HG03135 (cell line): ENCODE measurements around the gene MYRF.

ENCODE experiments used
- ATAC-seq: cut with Tn5 transposase; IDR thresholded peaks from one replicate; pipeline ENCODE4 v1.9.1; 2021; ENCODE audit warnings: mild to moderate bottlenecking, moderate library complexity; ENCODE audit not compliant: unreplicated experiment

Gene MYRF

DNA sequence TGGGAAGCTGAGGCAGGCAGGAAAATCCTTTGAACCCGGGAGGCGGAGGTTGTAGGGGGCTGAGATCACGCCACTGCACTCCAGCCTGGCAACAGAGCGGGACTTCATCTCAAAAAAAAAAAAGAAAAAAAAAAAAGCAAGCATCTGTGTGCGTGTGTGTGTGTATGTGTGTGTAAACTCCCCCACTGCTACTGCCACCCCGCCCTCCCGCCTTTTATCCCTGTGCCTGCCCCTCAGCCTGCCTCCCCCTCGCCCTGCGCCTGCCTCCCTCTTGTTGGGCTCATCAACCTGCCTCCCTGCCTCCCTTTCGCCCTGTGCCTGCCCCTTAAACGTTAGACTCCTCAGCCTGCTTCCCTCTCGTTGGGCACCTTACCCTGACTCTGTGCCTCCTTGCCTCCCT, 22.0 kb downstream of the MYRF start:
- no peak for ATAC-seq

DNA sequence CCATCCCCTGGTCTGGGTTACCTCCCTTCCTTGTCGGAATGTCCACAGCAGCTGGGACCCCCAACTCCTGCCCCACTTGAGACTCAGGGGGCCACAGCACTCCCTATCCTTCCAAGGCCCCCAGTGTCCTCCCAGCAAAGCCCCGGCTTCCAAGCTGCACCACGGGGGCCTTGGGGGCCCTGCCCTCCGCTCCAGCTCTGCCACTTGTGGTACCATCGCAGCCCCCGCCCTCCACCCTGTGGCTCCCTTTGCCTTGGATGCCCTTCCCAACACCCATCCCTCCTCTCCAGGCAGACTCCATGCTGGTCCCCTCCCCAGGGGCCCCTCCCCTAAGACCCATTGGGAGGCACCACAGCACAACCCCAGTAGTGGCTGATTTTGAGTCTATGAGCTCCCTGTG, 22.7 kb downstream of the MYRF start:
- ATAC-seq, result no peak

DNA sequence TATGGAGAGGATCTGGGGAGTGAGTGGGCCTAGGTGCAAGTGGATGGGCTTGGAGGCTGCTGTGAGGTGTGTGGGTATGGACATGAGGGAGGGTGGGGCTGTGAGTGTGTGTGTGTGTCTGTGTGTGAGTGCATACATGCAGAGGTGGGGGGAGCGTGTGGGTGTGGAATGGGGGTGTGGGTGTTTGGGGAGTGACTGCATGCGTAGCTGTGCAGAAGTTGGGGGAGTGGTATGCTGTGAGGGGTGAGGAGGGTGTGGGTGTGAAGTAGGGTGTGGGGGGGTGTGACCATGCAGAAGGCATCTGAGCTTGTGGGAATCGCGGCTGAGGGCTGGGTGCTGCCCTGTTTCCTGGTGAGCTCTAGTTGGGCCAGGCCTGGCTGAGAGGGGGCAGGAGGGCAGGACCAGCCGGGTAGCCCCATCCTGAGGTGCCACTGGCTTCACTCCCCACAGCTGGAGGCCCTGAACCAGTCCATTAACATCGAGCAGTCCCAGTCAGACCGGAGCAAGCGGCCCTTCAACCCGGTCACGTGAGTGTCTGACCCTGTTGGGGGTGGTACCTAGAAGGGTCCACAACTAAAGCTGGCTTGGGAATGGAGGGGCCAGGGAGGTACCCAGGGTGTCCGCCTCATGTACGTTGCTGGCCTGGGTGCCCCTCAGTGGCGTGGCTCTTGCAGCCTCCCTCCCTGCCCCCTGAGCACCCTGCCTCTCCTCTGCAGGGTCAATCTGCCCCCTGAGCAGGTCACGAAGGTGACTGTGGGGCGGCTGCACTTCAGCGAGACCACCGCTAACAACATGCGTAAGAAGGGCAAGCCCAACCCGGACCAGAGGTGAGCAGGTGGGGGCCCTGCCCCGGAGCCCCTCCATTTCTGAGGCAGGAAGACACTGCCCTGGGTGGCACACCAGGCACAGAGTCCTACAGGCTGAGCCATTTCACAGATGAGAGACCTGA, 23.4 kb downstream of the MYRF start:
- no peak for ATAC-seq

DNA sequence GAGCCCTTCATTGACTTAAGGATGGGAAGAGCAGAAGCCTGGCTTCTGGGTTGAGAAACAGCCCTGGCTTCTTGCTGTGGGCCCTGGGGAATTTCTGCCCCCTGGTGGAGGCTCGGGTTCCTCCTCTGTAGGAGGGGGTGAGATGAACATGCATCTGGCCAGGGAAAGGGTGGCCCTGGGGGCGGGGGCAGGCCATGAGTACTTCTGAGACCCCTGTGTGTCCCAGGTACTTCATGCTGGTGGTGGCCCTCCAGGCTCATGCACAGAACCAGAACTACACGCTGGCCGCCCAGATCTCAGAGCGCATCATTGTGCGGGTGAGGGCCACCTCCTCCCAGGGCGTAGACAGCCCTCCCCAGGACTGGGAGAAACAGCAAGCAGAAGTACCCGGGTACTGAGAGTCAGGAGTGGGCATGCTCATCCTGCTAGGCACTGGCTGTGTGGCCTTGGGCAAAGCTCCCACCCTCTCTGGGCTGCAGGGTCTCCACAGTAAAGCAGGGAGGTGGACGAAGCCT, 24.2 kb downstream of the MYRF start:
- ATAC-seq, result peak; percentile 49

DNA sequence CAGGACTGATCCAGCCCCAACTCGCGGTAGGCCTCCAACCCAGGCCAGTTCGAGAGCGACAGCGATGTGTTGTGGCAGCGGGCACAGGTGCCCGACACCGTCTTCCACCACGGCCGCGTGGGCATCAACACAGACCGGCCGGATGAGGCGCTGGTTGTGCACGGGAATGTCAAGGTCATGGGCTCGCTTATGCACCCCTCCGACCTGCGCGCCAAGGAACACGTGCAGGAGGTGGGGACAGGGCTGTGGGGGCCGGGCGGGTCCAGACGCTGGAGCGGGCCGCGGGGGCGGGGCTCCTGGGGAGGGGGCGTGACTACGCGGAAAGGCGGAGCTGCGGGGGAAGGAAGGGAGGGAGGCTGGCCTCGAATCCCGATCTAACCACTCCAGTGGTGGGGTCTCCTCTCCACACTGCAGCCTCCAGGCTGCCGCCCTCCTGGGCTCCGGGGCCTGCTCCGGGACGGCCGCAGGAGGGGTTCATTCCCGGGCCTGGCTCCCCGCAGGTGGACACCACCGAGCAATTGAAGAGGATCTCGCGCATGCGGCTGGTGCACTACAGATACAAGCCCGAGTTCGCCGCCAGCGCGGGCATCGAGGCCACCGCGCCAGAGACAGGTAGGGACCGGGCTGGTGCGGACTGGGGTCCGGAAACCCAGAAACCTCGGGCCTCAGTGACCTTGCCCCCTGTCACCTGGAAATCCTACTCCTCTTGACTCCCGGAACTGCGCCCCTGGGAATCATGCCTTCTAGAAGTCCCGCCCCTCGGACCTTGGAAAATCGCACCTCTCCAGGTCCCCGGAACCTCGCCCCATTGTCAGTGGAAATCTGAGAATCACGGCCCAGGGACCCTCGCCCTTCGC, 25.0 kb downstream of the MYRF start:
- no peak for ATAC-seq

DNA sequence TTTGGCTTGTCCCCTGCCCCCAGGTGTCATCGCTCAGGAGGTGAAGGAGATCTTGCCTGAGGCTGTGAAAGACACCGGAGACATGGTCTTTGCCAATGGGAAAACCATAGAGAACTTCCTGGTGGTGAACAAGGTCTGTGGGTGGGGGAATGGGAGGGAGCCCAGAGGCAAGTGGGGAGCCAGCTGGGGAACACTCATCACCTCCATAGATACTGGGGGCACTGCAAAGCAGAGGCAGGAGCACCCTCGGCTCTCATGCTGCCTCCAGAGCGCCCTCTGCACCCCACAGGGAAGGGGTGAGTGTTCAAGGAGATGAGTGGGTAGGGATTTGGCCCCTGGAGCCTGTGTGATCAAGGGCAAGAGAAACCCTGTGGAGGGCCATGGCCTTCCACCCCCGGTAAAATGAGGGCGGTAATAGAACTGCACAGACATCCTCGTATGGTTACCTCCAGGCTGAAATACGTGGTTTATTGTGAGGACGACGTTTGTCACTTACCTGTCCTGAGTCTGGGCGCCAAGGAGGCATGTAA, 26.0 kb downstream of the MYRF start:
- no peak for ATAC-seq

DNA sequence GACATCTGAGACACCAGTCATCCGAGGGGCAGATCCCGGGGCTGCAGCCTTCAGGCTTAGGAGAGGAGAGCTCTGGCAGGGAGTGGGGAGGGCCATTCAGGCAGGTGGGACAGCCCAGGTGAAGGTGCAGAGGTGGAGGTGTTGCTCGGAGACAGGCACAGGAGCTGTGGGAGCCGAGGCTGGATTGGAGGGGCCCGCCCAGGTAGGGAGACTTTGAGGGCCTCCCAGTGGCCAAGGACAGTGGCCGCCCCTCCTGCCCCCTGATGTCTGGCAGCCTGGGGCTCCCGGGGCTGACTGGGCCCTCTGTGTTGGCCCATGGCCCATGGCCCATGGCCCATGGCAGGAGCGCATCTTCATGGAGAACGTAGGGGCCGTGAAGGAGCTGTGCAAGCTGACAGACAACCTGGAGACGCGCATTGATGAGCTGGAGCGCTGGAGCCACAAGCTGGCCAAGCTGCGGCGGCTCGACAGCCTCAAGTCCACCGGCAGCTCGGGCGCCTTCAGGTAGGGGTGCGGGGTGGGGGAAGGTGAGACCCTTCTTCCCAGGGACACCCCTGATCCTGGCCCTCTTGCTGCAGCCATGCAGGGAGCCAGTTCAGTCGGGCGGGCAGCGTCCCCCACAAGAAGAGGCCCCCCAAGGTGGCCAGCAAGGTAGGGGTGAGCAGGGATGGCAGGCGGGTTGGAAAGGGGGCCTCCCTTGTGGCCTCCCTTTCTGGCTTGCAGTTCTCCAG, 26.6 kb downstream of the MYRF start:
- no peak for ATAC-seq

DNA sequence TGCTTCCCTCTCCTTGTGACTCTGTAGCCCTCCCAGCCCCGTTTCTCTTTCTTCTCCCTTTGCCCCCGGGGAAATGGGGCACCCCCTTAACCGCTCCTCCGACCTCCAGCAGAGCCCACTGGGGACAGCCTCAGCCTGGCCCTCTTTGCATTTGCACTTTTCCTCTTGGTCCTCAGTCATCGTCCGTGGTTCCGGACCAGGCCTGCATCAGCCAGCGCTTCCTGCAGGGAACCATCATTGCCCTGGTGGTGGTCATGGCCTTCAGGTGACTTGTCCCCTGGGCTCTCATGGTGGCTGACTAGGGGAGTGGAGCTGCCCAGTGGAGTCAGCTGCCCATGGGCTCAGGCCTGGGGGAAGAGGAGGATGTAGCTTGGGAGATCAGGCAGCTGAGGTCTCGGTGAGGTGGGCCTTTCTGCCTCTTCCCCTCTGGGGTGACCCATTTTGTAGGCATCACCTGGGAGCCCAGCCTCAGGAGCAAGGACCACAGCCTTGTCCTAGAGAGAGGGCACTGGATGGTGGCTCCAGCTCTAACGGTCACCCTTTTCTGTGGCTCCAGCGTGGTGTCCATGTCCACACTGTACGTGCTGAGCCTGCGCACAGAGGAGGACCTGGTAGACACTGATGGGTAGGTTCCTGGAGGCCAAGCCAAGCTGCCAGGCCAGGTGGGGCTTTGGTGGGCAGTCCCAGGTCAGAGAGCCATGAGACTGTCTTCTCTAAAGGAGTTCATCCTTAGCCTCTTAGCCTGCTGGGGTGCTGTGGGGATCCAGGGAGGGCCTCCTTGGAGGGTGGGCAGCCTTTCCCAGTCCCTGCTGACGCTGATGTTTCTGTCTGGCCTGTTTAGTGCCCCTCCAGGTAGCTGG, 27.5 kb downstream of the MYRF start:
- ATAC-seq, result no peak

DNA sequence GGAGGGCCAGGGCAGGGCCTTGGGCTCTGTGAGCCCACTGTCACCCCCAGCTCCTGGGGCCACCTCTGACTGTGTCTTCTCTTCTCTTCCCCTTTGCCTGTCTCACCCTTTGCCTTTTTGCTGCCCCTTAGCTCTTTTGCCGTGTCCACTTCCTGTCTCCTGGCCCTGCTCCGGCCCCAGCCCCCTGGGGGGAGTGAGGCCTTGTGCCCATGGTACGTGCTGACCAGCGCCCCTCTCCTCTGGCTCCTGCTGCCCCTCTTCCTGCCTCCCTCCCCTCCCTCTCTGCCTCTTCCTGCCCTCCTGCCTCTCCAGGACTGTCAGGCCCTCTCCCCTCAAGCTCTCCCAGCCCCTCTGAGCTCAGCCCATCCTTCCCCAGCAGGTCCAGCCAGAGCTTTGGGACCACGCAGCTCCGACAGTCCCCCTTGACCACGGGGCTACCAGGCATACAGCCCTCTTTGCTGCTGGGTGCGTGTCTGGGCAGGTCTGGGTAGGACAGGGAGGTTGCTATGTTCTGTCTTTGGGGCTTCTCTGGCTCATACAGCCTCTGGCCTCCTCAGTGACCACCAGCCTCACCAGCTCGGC, 28.2 kb downstream of the MYRF start:
- no peak for ATAC-seq

DNA sequence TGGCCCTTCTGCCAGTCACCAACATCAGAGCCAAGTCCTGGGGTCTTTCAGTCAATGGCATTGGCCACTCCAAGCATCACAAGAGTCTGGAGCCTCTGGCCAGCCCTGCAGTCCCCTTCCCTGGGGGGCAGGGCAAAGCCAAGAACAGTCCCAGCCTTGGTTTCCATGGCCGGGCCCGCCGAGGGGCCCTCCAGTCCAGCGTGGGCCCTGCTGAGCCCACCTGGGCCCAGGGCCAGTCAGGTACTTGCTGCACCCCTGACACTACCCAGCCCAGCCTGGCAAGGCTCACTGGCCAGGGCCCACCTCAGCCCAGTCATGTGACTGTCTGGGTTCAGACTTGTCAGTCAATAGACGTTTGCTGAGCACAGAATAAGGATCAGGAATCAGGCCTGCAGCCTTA, 29.1 kb downstream of the MYRF start:
- ATAC-seq, result no peak

DNA sequence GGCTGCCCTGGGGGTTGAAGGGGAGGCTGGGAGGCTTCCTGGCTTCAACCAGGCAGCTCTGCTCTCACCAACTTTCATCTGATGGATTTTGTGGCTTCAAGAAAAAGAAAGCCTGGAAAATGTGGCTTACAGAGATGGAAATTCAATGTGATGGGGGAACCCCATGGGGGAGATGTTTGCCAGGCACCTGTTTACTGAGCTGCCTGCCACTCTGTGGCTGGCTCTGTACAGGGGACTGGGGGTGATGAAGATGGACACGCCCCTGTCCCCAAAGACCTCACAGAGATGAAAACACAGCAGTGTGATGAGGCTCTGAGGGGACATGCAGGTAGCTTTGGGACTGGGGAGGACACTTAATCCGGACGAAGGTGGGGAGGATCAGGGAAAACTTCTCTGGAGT, 29.9 kb downstream of the MYRF start:
- ATAC-seq, result no peak

DNA sequence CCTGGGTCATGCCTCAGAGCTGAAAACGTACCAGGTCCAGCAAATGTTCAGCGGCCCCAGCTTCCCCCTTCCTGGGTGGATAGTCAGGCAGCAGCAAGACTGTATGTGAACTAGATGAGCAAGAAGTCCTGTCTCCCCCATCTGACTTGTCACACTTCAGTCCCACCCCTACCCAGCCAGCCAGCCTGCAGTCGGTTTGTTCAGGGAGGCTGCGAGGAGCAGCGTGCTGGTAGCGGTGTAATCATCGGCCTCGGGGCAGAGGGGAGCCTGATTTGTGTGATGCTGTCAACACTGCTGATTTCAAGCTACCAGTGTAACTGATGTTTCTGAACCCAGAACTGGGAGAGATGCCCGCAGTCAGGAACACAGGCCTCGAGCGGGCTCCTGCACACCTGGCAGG, 30.4 kb downstream of the MYRF start:
- no peak for ATAC-seq

DNA sequence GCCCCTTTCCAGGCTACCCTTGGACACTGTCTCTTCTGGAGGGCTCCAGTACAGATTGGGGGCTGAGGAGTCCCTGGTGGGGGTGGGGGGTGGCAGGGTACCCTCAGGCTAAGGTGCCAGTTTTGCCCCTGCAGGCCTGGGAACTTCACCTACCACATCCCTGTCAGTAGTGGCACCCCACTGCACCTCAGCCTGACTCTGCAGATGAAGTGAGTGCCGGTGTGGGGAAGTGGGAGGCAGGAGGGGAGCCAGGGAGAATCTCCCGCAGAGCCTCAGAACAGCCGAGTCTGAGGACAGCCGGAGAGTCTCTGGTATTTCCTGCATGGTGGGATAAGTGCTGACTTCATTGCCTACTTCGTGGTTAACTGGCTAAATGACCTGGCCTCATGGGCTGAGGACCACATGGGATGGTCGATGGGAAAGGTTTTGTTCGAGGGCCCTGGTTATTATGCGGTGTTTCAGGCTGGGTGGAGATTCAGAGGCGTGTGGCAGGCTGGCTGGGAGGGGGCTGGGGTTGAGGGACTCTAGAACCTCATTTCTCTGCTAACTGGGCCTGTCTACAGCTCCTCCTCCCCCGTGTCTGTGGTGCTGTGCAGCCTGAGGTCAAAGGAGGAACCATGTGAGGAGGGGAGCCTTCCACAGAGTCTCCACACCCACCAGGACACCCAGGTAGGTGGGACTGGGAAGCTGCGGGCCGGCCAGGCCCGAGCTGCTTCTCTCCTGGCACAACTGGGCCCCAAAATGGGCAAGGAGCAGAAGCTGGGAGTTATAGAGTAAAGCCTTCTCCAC, 31.5 kb downstream of the MYRF start:
- no peak for ATAC-seq

DNA sequence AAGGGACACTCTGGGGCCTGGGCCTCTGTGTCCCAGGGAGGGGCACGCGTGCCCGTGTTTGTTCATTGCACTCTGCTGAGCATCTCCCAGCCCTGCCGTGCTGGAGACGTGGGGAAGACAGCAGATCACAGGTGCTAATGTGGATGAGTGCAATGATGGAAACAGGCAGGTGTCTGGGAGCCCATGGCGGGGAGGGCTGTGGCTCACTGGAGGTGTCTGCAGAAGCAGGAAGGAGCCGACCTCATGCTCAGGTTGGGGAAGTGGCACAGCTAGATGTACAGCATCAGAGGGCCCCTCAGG, 32.0 kb downstream of the MYRF start:
- no peak for ATAC-seq

DNA sequence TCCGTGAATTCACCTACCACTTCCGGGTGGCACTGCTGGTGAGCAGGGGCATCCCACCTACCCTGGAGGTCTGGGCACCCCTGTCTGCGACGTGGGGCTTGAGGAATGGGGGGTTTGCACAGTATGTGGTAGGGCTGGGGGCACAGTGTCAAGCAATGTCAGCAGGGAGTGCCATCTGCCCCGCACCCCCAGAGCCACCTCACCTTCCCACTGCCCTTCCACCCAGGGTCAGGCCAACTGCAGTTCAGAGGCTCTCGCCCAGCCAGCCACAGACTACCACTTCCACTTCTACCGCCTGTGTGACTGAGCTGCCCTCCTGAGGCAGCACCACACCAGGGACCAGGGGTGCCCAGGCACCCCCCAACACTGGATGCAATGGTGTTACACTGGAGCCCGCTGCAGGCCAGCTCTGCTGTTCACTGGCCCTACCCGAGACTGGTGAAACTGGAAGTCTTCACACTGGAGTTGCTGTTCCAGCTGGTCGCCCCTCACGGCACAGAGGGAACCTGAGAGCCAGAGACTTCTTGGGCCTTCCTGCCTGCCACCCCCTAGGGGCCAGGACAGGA, 33.5 kb downstream of the MYRF start:
- ATAC-seq, result no peak

DNA sequence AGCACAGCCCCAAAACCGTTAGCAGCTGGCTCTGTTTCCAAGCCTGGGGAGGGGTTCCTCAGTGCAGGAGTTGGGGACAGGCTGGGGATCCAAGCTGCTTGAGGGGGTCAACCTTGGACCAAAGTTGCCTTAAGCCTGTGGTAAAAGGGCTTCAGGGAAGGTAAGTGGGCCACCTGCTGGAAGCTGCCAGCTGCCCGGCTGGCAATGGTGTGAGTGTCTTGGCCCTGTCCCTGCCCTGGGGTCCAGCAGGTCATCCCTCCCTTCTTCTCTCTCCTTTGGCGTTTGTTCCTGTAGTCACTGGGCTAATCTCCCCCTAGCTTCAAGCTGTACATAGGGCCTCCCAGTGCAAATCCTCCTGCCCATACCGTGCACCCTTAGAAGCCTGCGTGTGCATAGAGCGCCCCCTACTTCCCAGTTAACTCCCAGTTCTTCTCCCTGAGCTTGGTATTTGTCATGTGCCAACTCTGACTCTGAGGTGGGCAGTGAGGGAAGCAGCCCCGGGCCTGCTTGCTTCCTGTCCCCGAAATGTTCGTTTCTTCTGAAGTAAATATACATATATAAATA, 35.6 kb downstream of the MYRF start:
- no peak for ATAC-seq

DNA sequence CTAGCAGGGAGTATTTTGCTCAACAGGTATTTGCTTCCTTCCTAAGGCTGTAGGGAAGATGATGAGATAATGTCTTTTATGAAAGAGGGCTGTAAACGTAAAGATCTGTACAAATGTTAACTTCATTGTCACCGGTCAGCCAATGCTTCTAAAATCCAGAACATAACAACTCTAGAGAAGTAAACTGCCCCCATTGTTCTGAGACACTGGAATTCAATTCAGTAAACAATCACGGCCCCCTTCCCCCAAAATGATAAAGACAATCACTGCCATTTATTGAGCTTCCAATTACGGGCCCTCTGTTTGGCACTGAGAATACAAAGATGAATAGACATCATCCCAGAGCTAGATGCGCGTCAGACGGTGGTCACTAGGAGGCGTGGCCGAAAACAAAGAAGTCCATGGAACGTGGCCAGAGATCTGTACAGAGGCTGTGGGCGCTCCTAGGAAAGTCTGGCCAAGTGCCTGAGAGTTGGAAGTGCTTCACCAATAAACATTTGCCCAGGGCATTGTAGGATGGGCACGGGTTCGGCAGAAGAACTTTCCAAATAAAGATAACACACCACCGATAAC, 39.4 kb downstream of the MYRF start:
- ATAC-seq, result peak; percentile 34
